Left ventricle myocardium inferior (tissue), 1 donor: ENCODE results near the gene BRICD5. TPM values are rescaled to one million over a fixed set of nuclear protein-coding genes. Genes with fewer than 3 reads are reported as not detected.

Experiments used
- DNase-seq: peaks from one replicate; pipeline ENCODE4 v3.0.0-alpha.2; 2020
- H3K27ac ChIP-seq: fragments of 200-600 bp; replicated peaks from 2 replicates; pipeline ENCODE4 v1.8.0; 2021
- H3K27me3 ChIP-seq: fragments of 200-600 bp; 2 replicates; pipeline ENCODE4 v1.8.0; 2021; ENCODE audit warnings: low read depth
- H3K36me3 ChIP-seq: fragments of 200-600 bp; 2 replicates; pipeline ENCODE4 v1.8.0; 2021
- H3K4me1 ChIP-seq: fragments of 200-600 bp; 2 replicates; pipeline ENCODE4 v1.8.0; 2021
- H3K4me3 ChIP-seq: fragments of 200-600 bp; 2 replicates; pipeline ENCODE4 v1.8.0; 2021; ENCODE audit warnings: mild to moderate bottlenecking, moderate library complexity
- H3K9me3 ChIP-seq: fragments of 200-600 bp; replicated peaks from 2 replicates; pipeline ENCODE4 v1.8.0; 2021
- intact Hi-C: fragments of 100-400 bp; cut with micrococcal nuclease; formaldehyde crosslinking; loops from one replicate; pipeline ENCODE4 v1.11.0; 2022
- total RNA-seq: library from RNA; stranded (reverse); fragmentation: NEBNext Ultra II Directional; extraction: Animal tissue kit (Norgen Biotek cat#: 25700); gene quantifications from one replicate; pipeline ENCODE4 v1.2.1, GENCODE V29; 2021
- TF ChIP-seq, protein P1 (sequence below): fragments of 200-600 bp; IDR thresholded peaks from 2 replicates; pipeline ENCODE4 v1.8.0; 2021; ENCODE audit warnings: antibody characterized with exemption, mild to moderate bottlenecking, borderline replicate concordance
- donor health status: DM: no; HTN: yes; CAD: no; lungs with severe emphysema.

Gene BRICD5
- total RNA-seq, 1 donor from 2014 or later: 10.9 TPM

DNA sequence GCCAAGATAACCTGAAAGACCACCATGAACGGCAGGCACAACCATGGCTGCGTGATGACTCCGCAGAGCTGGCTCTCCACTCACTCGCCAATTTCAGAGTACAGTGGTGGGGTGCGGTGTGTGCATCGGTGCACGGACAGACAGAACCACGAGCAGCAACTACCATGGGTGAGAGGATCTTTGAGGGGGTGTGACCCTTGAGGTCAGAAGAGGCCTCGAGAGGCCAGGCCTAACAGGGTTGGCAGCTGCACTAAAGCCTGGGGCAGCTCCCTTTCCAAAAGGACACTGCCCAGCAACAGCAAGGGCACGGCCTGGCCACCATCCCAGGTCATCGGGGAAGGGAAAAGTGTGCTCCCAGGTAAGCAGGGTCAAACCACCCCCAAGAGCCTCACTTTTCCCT is 42.6 kb upstream of the BRICD5 start:
- Histone ChIP-seq H3K4me1 (peaks cover 30% of the 10 kb centered on the region), H3K9me3 (no peaks in the 10 kb centered on the region), H3K27me3 (no peaks in the 10 kb centered on the region), H3K27ac (no peak overlapping the region), H3K4me3 (no peak overlapping the region), H3K36me3 (peaks cover 66% of the 10 kb centered on the region)
- TF ChIP-seq, protein P1, sequence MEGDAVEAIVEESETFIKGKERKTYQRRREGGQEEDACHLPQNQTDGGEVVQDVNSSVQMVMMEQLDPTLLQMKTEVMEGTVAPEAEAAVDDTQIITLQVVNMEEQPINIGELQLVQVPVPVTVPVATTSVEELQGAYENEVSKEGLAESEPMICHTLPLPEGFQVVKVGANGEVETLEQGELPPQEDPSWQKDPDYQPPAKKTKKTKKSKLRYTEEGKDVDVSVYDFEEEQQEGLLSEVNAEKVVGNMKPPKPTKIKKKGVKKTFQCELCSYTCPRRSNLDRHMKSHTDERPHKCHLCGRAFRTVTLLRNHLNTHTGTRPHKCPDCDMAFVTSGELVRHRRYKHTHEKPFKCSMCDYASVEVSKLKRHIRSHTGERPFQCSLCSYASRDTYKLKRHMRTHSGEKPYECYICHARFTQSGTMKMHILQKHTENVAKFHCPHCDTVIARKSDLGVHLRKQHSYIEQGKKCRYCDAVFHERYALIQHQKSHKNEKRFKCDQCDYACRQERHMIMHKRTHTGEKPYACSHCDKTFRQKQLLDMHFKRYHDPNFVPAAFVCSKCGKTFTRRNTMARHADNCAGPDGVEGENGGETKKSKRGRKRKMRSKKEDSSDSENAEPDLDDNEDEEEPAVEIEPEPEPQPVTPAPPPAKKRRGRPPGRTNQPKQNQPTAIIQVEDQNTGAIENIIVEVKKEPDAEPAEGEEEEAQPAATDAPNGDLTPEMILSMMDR: no peak
- no peak for DNase-seq
- intact Hi-C loops: no loop called here

DNA sequence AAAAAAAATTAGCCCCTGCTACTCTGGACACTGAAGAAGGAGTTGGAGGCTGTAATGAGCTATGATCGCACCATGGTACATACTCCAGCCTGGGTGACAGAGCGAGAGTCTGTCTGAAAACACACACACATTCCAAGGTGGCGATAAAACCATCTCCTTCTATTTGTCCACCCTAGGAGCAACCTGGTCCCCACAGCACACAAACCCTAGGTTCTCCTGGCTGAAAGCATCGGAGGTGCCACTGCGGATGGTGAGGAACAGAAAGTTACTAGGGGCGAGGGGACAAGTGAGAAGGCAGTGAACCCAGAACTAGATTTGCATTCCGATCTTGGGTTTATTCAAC is 42.1 kb upstream of the BRICD5 start:
- no peak for DNase-seq
- TF ChIP-seq, protein P1: no peak
- no peak overlapping the region for H3K4me3 ChIP-seq
- H3K36me3 ChIP-seq: peaks cover 63% of the 10 kb centered on the region
- H3K9me3 ChIP-seq: no peaks in the 10 kb centered on the region
- intact Hi-C loops: no loop called here
- no peaks in the 10 kb centered on the region for H3K27me3 ChIP-seq
- peak overlapping the region; percentile 98 for H3K27ac ChIP-seq
- peaks cover 30% of the 10 kb centered on the region for H3K4me1 ChIP-seq

DNA sequence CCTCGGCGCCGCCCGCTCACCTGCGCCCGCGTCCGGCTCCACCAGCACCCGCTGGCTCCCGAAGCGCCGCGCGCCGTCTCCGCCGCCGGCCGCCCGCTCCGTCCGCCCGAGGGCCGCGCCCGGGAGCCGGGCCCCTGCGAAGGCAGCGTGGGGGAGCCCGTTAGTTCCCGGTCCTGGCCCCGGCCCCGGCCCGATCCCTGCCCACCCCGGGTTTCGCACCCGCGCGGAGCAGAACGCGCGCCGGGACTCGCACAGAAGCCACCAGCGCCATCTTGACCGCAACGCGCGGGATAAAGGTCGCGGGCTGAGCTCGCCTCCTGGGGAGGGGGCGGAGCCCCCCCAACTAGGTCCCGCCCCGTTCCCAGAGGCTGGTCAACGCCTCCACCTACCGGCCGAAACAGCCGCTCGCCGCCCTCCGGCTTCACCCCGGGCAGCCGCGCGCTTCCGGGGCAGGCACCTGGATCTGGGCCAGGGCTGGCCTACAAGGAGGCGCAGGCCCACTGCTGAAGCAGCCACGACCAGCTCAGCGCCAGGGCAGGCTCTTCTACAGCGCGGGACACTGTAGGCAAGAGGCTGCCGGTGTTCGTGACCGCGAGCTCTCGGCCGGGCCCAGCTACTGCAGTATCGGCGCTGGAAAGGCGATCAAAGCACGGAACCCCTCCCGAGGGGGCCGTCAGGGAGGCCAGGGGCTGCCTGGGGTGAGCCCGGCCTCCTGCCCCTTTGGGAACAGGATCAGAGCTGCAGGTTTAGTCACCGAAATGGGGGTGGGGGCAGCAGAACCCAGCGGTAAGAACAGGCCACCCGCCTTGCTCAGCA is 40.8 kb upstream of the BRICD5 start, which contains the start of gene ECI1:
TSS of gene ECI1 (minus strand) at position 292 of the 816 bp plus-strand sequence. CDS start at position 271, 21 bp downstream.
- DNase-seq: peak; percentile 97
- no peaks in the 10 kb centered on the region for H3K27me3 ChIP-seq
- no peaks in the 10 kb centered on the region for H3K9me3 ChIP-seq
- peak within 1 kb of the TSS; percentile 98 for H3K27ac ChIP-seq
- H3K4me3 ChIP-seq: peak within 1 kb of the TSS; percentile 85
- peaks cover 54% of the 10 kb centered on the region for H3K36me3 ChIP-seq
- intact Hi-C loops: no loop called here
- TF ChIP-seq, protein P1: peak; percentile 83
- H3K4me1 ChIP-seq: peaks cover 37% of the 10 kb centered on the region

DNA sequence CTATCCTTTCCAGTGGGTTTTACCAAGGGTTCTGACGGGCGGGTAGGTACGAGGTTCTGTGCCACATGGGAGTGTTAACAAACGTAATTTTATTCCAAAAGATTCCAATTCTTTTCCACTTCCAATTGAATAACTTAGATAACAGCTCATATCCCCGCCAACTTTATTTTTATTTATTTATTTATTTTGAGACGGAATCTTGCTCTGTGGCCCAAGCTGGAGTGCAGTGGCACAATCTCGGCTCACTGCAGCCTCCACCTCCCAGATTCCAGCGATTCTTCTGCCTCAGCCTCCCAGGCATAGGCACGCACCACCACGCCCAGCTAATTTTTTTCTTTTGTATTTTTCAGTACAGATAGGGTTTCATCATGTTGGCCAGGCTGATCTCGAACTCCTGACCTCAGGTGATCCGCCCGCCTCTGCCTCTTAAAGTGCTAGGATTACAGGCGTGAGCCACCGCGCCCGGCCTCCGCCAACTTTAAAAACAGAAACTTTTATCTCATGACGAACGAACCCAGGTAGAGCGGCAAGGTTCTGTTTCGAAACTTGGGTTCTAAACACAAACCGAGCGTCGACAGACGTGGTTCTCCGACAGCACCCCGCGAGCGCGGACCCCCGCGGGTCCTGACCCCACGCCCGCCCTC is 40.1 kb upstream of the BRICD5 start:
- peaks cover 54% of the 10 kb centered on the region for H3K36me3 ChIP-seq
- no peak for DNase-seq

DNA sequence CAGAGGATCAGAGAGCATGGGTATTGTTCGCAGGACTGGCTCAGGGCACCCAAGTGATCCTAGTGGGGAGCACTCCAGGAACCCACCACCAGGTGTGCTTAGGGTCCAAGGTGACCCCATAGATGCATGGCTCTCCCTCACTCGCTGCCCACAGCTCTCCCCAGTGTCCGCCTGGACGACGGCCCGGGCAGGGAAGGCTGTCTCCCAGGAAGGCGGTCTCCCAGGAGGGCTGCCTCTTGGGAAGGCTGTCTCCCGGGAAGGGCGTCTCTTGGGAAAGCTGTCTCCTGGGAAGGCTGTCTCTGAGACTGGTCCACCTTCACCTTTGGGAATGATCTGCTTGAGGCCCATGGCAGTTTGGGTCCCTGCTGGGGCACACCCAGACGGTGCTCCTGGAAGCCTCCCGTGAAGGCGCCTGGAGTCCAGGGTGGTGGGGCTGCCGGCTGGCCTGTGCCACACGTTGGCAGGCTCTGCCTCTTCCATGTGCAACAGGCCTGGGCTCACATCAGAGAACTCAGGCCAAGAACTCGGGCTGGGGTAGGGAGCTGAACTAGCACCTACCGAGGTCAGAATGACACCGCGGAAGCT is 35.7 kb upstream of the BRICD5 start:
- intact Hi-C loops: loop anchor here (10.0 kb wide), 1 partner anchor 172 kb away; no protein-coding TSS in a partner anchor
- Histone ChIP-seq H3K27me3 (no peaks in the 10 kb centered on the region), H3K36me3 (peaks cover 68% of the 10 kb centered on the region), H3K9me3 (no peaks in the 10 kb centered on the region), H3K4me3 (no peak overlapping the region), H3K4me1 (peaks cover 28% of the 10 kb centered on the region), H3K27ac (no peak overlapping the region)
- DNase-seq: no peak
- TF ChIP-seq, protein P1: no peak

More for the DNA sequence above, 40.1 kb upstream of the BRICD5 start:
- intact Hi-C loops: no loop called here
- Histone ChIP-seq H3K27me3 (no peaks in the 10 kb centered on the region), H3K4me1 (peaks cover 37% of the 10 kb centered on the region), H3K9me3 (no peaks in the 10 kb centered on the region), H3K27ac (peak overlapping the region; percentile 98), H3K4me3 (peak overlapping the region; percentile 85)
- TF ChIP-seq, protein P1: no peak
